DOHH2 (cell line): ENCODE measurements around the gene EYA2.

Experiments used
- EZH2phosphoT487 ChIP-seq: fragments of 200-600 bp; sonication (generic); IDR thresholded peaks from 2 replicates; pipeline ENCODE4 v1.6.1; 2017; ENCODE audit warnings: borderline replicate concordance, mild to moderate bottlenecking, antibody characterized with exemption, low read length, moderate library complexity, mixed read lengths
- TF ChIP-seq, protein P1 (sequence below): fragments of 200-600 bp; sonication (generic); IDR thresholded peaks from one replicate; pipeline ENCODE4 v1.5.1; 2014; ENCODE audit warnings: antibody characterized with exemption, mild to moderate bottlenecking, low read depth, low read length; ENCODE audit not compliant: poor library complexity, severe bottlenecking

DNA sequence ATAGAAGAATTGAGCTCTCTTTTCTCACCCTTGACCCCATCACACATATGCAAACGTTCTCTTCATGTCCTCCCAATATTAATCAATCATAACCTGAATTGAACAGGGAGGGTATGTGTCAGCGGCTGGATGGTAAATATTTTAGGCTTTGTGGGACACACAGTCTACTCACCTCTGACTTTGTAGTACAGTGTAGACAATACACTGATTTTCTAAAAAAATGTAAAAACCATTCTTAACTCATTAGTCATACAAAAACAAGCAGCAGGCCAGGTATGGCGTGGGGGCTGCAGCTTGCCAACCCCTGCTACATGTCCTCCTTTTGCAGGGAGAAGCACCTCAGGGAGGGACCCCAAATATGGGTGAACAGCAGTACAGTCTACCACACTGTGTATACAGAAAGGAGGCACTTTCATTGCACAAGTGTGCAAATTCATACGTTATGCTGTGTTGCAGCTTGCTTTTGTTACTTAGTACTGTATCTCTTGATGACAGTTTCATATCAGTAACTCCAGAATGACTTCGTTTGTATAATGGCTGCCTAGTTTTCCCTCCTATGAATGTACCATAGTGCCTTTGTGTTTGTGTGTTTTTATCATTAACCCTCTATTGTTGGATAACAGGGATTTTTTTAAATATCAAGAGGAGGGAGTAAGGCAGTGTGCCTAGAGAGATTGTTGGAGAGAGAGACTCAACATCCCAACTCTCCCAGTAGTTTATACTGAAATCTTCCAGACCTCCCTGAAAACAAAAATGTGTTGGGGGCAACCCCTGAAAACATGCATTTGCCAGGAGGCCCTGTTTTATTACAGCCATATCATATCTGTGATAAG lies 247.5 kb downstream of the EYA2 start:
- TF ChIP-seq, protein P1, sequence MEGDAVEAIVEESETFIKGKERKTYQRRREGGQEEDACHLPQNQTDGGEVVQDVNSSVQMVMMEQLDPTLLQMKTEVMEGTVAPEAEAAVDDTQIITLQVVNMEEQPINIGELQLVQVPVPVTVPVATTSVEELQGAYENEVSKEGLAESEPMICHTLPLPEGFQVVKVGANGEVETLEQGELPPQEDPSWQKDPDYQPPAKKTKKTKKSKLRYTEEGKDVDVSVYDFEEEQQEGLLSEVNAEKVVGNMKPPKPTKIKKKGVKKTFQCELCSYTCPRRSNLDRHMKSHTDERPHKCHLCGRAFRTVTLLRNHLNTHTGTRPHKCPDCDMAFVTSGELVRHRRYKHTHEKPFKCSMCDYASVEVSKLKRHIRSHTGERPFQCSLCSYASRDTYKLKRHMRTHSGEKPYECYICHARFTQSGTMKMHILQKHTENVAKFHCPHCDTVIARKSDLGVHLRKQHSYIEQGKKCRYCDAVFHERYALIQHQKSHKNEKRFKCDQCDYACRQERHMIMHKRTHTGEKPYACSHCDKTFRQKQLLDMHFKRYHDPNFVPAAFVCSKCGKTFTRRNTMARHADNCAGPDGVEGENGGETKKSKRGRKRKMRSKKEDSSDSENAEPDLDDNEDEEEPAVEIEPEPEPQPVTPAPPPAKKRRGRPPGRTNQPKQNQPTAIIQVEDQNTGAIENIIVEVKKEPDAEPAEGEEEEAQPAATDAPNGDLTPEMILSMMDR, result no peak
- TF ChIP-seq EZH2phosphoT487, result no peak
